Left lung (tissue), 10 donors: Measurements from ENCODE around the gene COX7A2. TPM values are rescaled to one million over a fixed set of nuclear protein-coding genes. Genes with fewer than 3 reads are reported as not detected.
A peak's percentile ranks its signal among the peaks of the same experiment; 100 is the strongest.

ENCODE experiments used
- ATAC-seq: fragments of 200-7000 bp; cut with Tn5 transposase; one replicate; pipeline ENCODE4 v1.9.1; 2020; ENCODE audit warnings: moderate library complexity
- DNase-seq, 4 donors: peaks; one replicate each; pipeline ENCODE4 v3.0.0-alpha.2; 2013 to 2020
- H3K27ac ChIP-seq, 2 donors: fragments of 200-600 bp; sonication (generic) in 1 of 2; one replicate each; pipeline versions ENCODE4 v1.5.0 to v1.8.0; 2020 to 2021
- H3K27me3 ChIP-seq, 2 donors: fragments of 200-600 bp; sonication (generic) in 1 of 2; one replicate each; pipeline versions ENCODE4 v1.5.0 to v1.8.0; 2020 to 2021
- H3K36me3 ChIP-seq, 2 donors: fragments of 200-600 bp; sonication (generic) in 1 of 2; one replicate each; pipeline versions ENCODE4 v1.5.0 to v1.8.0; 2020 to 2021
- H3K4me1 ChIP-seq, 2 donors: fragments of 200-600 bp; one replicate each; pipeline ENCODE4 v1.8.0; 2021
- H3K4me3 ChIP-seq, 2 donors: fragments of 200-600 bp; sonication (generic) in 1 of 2; one replicate each; pipeline versions ENCODE4 v1.5.0 to v1.8.0; 2020 to 2021; ENCODE audit warnings: mild to moderate bottlenecking in 1 of 2
- H3K9me3 ChIP-seq, 2 donors: fragments of 200-600 bp; sonication (generic) in 1 of 2; one replicate each; pipeline versions ENCODE4 v1.5.0 to v1.8.0; 2020 to 2021
- CTCF ChIP-seq, 2 donors: fragments of 200-600 bp; sonication (generic) in 1 of 2; IDR thresholded peaks; one replicate each; pipeline versions ENCODE4 v1.5.0 to v1.8.0; 2021; ENCODE audit warnings: antibody characterized with exemption in 2 of 2
- intact Hi-C, 2 donors: fragments of 100-400 bp; cut with DNase I; formaldehyde crosslinking; loops; one replicate each; pipeline versions ENCODE4 v1.11.2 to v1.14.2; 2022
- polyA plus RNA-seq, 6 donors: library from polyadenylated mRNA; unstranded; fragments of 120-200 nt; gene quantifications; one replicate each; pipeline ENCODE4 v1.2.1, GENCODE V29; 2013; ENCODE audit not compliant: insufficient read length in 6 of 6
- total RNA-seq, 2 donors: library from RNA; stranded (reverse); fragmentation: NEBNext Ultra II Directional; extraction: Animal tissue kit (Norgen Biotek cat#: 25700); gene quantifications; one replicate each; pipeline ENCODE4 v1.2.1, GENCODE V29; 2021
- donor health status: DM: no; HTN: yes; CAD: no.
- donor health status: DM: no; HTN: no; CAD: no.

COX7A2 gene
- total and polyA plus RNA-seq, 8 donors = 188 to 322 (median 215) TPM

GRCh38 chr6:75235271-75235670 lies 8.3 kb downstream of the COX7A2 start:
- no peak overlapping the region for H3K27ac ChIP-seq

GRCh38 chr6:75234126-75234865 lies 9.3 kb downstream of the COX7A2 start:
- peaks cover 0 to 36% of the 10 kb centered on the region in 2 donors for H3K36me3 ChIP-seq
- no peak for TF ChIP-seq CTCF (IDR thresholded peaks at IDR 0.05)
- ATAC-seq (no peak), DNase-seq (no peak)
- no peaks in the 10 kb centered on the region for H3K27me3 ChIP-seq
- no peak overlapping the region for H3K27ac ChIP-seq
- intact Hi-C loops = no loop called here
- H3K4me1 ChIP-seq = no peaks in the 10 kb centered on the region
- H3K9me3 ChIP-seq = no peaks in the 10 kb centered on the region
- no peak overlapping the region for H3K4me3 ChIP-seq

More at GRCh38 chr6:75235271-75235670, 8.3 kb downstream of the COX7A2 start:
- H3K9me3 ChIP-seq = no peaks in the 10 kb centered on the region
- no peaks in the 10 kb centered on the region for H3K27me3 ChIP-seq
- H3K4me1 ChIP-seq = no peaks in the 10 kb centered on the region
- DNase-seq (no peak), ATAC-seq (no peak)
- intact Hi-C loops = no loop called here
- no peak for TF ChIP-seq CTCF (IDR thresholded peaks at IDR 0.05)
- H3K4me3 ChIP-seq = no peak overlapping the region
- peaks cover 0 to 46% of the 10 kb centered on the region in 2 donors for H3K36me3 ChIP-seq

GRCh38 chr6:75233092-75233615 lies 10.4 kb downstream of the COX7A2 start:
- no peak for TF ChIP-seq CTCF (IDR thresholded peaks at IDR 0.05)
- no peak for DNase-seq
- Histone ChIP-seq H3K9me3 (no peaks in the 10 kb centered on the region), H3K27me3 (no peaks in the 10 kb centered on the region), H3K36me3 (peaks cover 0 to 25% of the 10 kb centered on the region in 2 donors), H3K4me3 (no peak overlapping the region), H3K27ac (no peak overlapping the region), H3K4me1 (no peaks in the 10 kb centered on the region)
- intact Hi-C loops = no loop called here
- ATAC-seq = no peak

- ATAC-seq (peak; percentile 91), DNase-seq (no peak)
- Histone ChIP-seq H3K27me3 (no peaks in the 10 kb centered on the region), H3K36me3 (peaks cover 0 to 1% of the 10 kb centered on the region in 2 donors), H3K4me1 (no peaks in the 10 kb centered on the region), H3K27ac (no peak overlapping the region), H3K9me3 (no peaks in the 10 kb centered on the region), H3K4me3 (no peak overlapping the region)
- peak; percentile 67 to 74 for TF ChIP-seq CTCF (IDR thresholded peaks at IDR 0.05)
- intact Hi-C loops = no loop called here
Measured at GRCh38 chr6:75230484-75231325, 12.9 kb downstream of the COX7A2 start.
